ENCODE measurements around the gene NR1H4.
"Not testable (repeated sequence)": the region's sequence is repeated elsewhere in the genome, so short reads cannot be mapped to it uniquely, and the experiment has no call there.

The NR1H4 gene

DNA sequence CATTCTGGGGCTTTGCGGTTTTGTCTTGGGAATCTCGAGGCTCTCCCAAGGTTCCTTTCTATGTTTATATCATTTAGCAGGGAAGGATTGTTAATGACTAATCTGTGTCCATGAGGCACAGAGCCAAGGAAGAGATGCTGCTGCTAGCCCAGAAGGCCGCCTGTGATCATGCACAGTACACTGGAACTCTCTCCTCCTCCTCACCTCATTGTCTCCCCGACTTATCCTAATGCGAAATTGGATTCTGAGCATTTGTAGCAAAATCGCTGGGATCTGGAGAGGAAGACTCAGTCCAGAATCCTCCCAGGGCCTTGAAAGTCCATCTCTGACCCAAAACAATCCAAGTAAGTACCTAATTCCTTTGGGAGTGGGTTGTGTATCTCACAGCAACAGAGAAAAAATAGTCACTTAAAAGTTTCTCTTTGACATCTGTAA is at the start of gene NR1H4:
Gene NR1H4 (plus strand): TSS at position 151 of the 435 bp plus-strand sequence. CDS start 19,458 bp downstream, outside the sequence.
- no peak for DNase-seq

GRCh38 chr12:100426145-100426544 is 47.5 kb upstream of the NR1H4 start:
- no peak for DNase-seq

DNA sequence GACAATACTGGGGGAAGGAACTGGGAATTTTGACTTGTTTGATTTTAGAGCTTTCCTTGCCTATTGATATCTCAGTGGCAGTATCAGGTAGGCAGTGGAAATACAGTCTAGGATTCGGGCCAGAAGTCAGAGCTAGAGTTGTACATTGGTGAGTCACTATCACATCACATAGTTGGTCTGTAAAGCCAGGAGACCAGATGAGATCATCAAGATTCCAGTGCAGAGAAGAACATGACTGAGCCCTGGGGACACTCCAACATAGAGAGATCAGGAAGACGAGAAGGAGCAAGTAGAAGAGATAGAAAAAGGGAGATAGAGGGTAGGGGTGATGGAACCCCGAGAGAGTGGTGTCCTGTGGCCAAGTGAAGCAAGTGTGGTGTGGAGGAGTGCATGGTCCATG is 46.6 kb upstream of the NR1H4 start:
- no peak for DNase-seq

- DNase-seq, result not testable (repeated sequence)
Observed at GRCh38 chr12:100430251-100430650, 43.4 kb upstream of the NR1H4 start.

DNA sequence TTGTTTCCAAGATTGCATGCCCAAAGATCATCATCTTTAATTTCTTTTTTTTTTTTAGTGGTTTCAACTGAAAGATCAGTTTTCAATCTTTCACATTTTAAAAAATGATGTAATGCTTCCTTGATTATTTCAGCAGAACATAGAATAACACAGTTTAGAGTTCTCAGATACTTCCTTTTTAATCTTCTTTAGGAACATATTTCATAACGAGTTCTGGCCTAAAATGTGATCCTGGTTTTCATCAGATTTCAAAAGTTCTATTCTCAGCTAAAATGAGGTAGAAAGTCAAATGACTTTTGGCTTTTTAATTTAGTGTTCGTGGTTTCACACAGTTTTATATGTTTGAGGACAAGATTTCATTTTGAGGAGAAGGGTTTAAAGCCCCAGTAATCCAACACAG is 40.0 kb upstream of the NR1H4 start:
- DNase-seq, result no peak

DNA sequence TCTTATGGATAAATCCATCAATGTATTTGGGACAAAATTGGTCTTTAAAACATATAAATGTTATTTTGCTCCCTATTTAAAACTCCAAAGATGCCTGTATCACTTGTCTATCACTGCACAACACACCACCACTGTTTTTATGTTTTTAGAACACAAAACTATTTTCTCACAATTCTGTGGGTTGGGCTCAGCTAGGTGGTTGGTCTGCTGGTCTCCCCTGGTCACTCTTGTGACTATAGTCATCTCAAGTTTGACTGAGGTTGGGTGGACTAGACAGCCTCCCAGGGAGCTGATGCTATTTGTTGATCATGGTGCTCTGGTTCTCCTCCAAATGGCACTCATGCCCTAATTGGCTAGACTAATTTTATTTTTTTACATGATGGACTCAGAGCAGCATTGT is 39.5 kb upstream of the NR1H4 start:
- no peak for DNase-seq

DNA sequence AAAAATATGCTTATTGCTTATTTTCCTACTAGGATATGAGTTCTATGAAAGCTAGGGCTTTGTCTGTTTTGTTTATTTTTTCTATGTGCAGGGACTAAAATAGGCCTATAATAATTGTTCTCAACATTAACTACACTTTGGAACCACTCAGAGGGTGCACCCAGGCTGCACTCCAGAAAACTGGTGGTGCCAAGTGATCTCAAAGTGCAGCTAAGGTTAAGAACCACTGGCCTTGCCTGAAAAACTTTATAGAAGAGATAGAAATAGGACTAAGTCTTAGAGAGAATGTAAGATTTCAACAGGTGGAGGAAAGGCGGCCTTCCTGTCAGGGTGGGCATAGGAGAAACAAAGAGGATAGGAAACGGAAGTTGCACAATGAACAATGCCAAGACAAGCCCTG is 37.7 kb upstream of the NR1H4 start:
- DNase-seq, result no peak

GRCh38 chr12:100437038-100437841 is 36.4 kb upstream of the NR1H4 start:
- no peak for DNase-seq

DNA sequence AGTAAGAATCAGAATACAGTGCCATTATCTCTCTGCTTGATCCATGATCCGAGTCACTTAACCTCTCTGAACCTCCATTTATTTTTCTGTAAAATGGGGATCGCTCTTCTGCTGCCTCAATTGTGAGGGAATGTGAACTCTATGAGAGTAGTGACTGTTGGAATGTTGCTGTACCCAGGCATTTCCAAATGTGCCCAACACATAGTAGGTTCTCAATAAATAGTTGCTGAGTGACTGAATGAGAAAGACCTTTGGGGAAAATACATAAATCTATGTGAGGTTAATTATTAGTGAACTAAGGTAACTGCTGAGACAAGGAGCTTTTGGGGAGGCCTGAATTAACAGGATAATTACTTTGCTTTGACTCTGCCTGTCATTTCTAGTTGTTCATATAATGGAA is 33.9 kb upstream of the NR1H4 start:
- DNase-seq, result no peak

DNA sequence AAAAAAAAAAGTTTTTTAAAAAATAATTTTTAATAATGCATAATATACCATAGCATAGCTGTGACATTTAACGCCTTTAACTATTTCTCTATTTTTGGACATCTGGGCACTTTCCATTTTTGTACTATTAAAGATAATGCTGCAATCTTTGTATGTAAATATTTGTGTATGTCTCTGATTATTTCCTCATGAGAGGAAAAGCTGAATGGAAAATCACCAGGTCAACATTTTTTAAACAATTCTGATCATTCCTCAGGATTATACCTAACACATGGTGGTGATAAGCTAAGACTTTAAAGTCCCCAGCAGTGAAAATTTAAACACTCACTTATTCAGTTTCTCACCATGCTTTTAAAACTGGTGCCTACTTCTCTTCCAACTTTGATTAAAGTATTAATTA is 31.3 kb upstream of the NR1H4 start:
- no peak for DNase-seq

- no peak for DNase-seq
Observed at GRCh38 chr12:100443434-100443833, 30.2 kb upstream of the NR1H4 start.

GRCh38 chr12:100445081-100445481 is 28.6 kb upstream of the NR1H4 start:
- DNase-seq, result no peak

DNA sequence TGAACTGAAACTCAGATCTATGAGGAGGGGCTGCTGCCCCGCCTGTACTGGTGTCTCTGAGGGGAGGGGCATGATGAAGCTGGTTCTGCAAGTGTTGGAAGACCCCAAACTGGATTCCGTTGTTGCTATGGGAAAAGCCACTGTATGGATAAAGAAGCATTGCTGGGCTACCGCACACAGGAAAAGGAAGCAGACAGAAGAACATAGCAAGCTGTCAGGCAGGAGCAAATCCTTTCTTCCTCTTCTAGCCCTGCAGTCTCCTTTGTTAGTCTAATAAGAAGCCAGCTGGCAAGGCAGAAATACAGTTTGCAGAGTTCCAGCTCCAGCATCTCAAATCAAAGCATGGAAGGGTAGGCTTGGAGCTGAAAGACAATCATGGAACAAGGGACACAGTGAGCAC is 26.3 kb upstream of the NR1H4 start:
- no peak for DNase-seq

- no peak for DNase-seq
Observed at GRCh38 chr12:100448656-100449055, 25.0 kb upstream of the NR1H4 start.

GRCh38 chr12:100450735-100451134 is 22.9 kb upstream of the NR1H4 start:
- no peak for DNase-seq

DNA sequence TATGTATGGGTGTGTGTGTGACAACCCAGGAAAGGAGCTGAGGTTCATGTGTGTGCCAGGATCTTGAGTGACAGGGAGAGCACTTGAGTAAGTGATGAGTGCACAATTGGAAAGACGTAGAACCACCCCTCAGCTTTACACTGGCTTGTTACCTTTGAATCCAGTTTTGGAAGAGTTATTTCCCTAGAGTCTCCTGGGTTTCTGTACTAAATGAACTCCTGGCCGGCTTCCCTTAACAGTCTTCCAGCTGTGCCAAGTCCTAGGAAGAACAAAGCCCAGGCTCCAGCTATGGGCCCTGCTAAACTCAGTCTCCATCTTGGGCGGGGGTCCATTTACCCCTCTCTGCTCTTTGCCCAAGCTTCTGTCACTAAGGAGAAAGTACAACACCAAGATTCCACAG is 19.7 kb upstream of the NR1H4 start:
- DNase-seq, result no peak

- no peak for DNase-seq
Observed at GRCh38 chr12:100455896-100456295, 17.8 kb upstream of the NR1H4 start.

DNA sequence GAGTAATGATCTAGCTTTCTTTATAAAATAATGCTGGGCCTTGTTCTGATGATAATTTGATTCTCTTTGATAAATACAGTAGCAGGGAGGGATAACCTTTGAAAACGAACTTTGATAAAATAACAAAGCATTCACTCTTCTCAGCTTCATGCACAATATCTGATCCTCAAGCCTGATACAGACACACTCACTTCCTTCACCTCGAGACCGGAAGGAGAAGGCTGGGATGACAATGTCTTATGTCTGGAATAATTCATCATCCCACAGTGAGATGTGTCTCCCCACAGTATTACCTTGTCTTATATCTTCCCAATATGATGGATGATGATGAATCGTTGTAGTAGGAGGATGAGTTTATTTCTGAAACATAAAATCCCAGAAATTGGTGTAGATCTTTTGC is 15.5 kb upstream of the NR1H4 start:
- DNase-seq, result no peak

DNA sequence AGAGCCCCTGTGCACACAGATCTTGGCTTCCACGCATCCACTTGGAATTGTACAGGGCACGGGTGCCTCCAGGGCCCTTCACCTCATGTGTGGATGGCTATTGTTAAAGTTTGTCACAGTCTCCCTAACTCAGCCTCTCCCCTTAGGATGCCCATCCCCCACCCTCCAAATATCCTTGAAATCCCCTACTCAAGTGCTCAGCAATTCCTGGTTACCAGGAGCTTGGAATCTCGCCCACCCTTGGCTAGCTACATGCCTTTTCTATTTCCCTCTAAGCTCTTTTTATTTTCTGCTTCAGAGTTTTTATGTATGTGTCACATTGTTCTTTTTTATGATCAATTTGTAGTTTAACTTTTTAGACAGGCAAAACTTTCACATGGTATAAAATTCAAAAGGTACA is 13.0 kb upstream of the NR1H4 start:
- DNase-seq, result no peak

GRCh38 chr12:100461330-100461973 is 12.2 kb upstream of the NR1H4 start:
- no peak for DNase-seq

DNA sequence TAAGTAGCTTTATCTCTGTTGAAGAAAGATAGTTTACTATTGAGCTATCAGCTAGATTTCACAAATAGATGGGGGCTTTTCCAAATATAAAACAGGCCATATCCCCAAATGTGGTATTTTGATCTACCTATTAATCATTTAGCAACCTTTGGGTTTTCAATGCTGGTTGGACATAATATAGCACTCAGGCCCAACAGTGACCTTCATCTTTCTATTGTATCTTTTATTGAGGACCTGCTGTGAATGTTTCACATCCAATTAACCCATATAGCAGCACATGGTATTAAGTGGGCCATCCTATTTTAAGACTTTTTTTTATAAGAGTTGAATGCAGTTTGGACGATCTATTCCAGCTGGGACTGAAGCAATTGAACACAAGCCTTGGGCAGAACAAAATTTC is 10.0 kb upstream of the NR1H4 start:
- no peak for DNase-seq

DNA sequence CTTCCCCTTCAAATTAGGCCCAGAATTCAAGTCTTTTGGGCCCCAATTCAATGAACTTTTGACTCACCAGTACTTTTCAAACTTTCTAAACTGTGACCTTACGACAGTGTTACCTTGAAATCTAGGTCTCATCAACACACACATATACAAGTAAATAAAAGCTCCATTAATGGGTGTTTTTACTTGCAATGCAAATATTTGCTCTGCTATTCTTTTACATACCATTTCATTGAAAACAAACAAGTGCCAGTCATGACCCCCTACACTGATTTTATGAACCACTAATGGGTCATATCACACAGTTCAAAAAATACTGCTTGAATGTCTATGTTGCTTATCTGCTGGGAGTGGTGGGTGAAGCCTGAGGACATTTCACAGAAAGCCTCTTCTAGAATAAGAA is 9.1 kb upstream of the NR1H4 start:
- DNase-seq, result no peak

GRCh38 chr12:100468126-100468525 is 5.5 kb upstream of the NR1H4 start:
- no peak for DNase-seq

GRCh38 chr12:100472325-100472724 is 1.3 kb upstream of the NR1H4 start:
- DNase-seq, result no peak

All from activated CD8-positive, alpha-beta memory T cell treated with anti-CD3 and anti-CD28 coated beads, Interleukin-2, amount 50 U/mL, for 48 hours (primary cell).